Neuronal stem cell (in vitro differentiated cells): ENCODE measurements around the gene ZNF560. TPM values are rescaled to one million over a fixed set of nuclear protein-coding genes. Genes with fewer than 3 reads are reported as not detected.
A peak's percentile ranks its signal among the peaks of the same experiment; 100 is the strongest.
"Not testable (repeated sequence)": the region's sequence is repeated elsewhere in the genome, so short reads cannot be mapped to it uniquely, and the experiment has no call there.

Experiments used
- DNase-seq: peaks from one replicate; pipeline ENCODE4 v3.0.0-alpha.2; 2013; ENCODE audit warnings: low spot score
- H2AFZ ChIP-seq: one replicate; pipeline ENCODE4 v1.6.1; 2013; ENCODE audit warnings: mild to moderate bottlenecking, low read length, inconsistent platforms
- H2AK5ac ChIP-seq: 2 replicates; pipeline ENCODE4 v1.6.1; 2013; ENCODE audit warnings: low read depth, mild to moderate bottlenecking, inconsistent platforms, low read length, moderate library complexity, mixed read lengths
- H2BK120ac ChIP-seq: 2 replicates; pipeline ENCODE4 v1.6.1; 2013; ENCODE audit warnings: low read depth, mild to moderate bottlenecking, inconsistent platforms, low read length, moderate library complexity, mixed read lengths
- H2BK12ac ChIP-seq: one replicate; pipeline ENCODE4 v1.6.1; 2013; ENCODE audit warnings: low read length, inconsistent platforms
- H2BK15ac ChIP-seq: 2 replicates; pipeline ENCODE4 v1.6.1; 2013; ENCODE audit warnings: mild to moderate bottlenecking, low read length, inconsistent platforms, mixed read lengths
- H2BK5ac ChIP-seq: one replicate; pipeline ENCODE4 v1.6.1; 2013; ENCODE audit warnings: inconsistent platforms, mild to moderate bottlenecking, low read length, moderate library complexity
- H3K14ac ChIP-seq: one replicate; pipeline ENCODE4 v1.6.1; 2013; ENCODE audit warnings: low read length, inconsistent platforms
- H3K18ac ChIP-seq: 2 replicates; pipeline ENCODE4 v1.6.1; 2013; ENCODE audit warnings: low read length, inconsistent platforms
- H3K23ac ChIP-seq: 2 replicates; pipeline ENCODE4 v1.6.1; 2013; ENCODE audit warnings: low read depth, mild to moderate bottlenecking, mixed read lengths, low read length, inconsistent platforms; ENCODE audit not compliant: poor library complexity
- H3K27ac ChIP-seq: replicated peaks from 3 replicates; pipeline ENCODE4 v1.5.1; 2013; ENCODE audit warnings: low read length, inconsistent platforms
- H3K27me3 ChIP-seq, 3 experiments: 2 replicates each; pipeline ENCODE4 v1.6.1; 2013; ENCODE audit warnings: low read length in 3 of 3, mild to moderate bottlenecking in 2 of 3, inconsistent platforms in 1 of 3, low read depth in 1 of 3, mixed read lengths in 1 of 3, moderate library complexity in 1 of 3; ENCODE audit not compliant: control insufficient read depth in 3 of 3, insufficient read depth in 3 of 3
- H3K36me3 ChIP-seq, 2 donors: replicated peaks in 1 of 2; 2 replicates each; pipeline ENCODE4 v1.6.1; 2013; ENCODE audit warnings: low read length in 2 of 2; ENCODE audit not compliant: control insufficient read depth in 2 of 2, insufficient read depth in 2 of 2
- H3K4ac ChIP-seq: 2 replicates; pipeline ENCODE4 v1.6.1; 2013; ENCODE audit warnings: inconsistent platforms, mild to moderate bottlenecking, low read length, moderate library complexity
- H3K4me1 ChIP-seq, 2 donors: 1 replicate in 1 of 2; 2 replicates in 1 of 2; pipeline ENCODE4 v1.6.1; 2013; ENCODE audit warnings: low read length in 2 of 2, low read depth in 1 of 2; ENCODE audit not compliant: control insufficient read depth in 2 of 2, insufficient read depth in 1 of 2
- H3K4me2 ChIP-seq: one replicate; pipeline ENCODE4 v1.6.1; 2013; ENCODE audit warnings: mild to moderate bottlenecking, low read length, inconsistent platforms; ENCODE audit not compliant: insufficient read depth, poor library complexity, severe bottlenecking
- H3K4me3 ChIP-seq, 2 donors: 2 replicates each; pipeline ENCODE4 v1.5.1; 2013; ENCODE audit warnings: low read length in 2 of 2, mild to moderate bottlenecking in 2 of 2, inconsistent platforms in 1 of 2, moderate library complexity in 1 of 2
- H3K79me1 ChIP-seq: one replicate; pipeline ENCODE4 v1.6.1; 2013; ENCODE audit warnings: low read depth, mild to moderate bottlenecking, inconsistent platforms, low read length, moderate library complexity
- H3K9ac ChIP-seq: one replicate; pipeline ENCODE4 v1.6.1; 2013; ENCODE audit warnings: mild to moderate bottlenecking, low read depth, low read length, inconsistent platforms; ENCODE audit not compliant: poor library complexity
- H3K9me3 ChIP-seq, 2 donors: replicated peaks in 1 of 2; 2 replicates each; pipeline versions ENCODE3 to v1.6.1; 2013; ENCODE audit warnings: low read length in 2 of 2, mild to moderate bottlenecking in 2 of 2, inconsistent platforms in 1 of 2, low read depth in 1 of 2, mixed read lengths in 1 of 2, moderate library complexity in 1 of 2; ENCODE audit not compliant: control insufficient read depth in 2 of 2, insufficient read depth in 1 of 2
- H4K8ac ChIP-seq: one replicate; pipeline ENCODE4 v1.6.1; 2013; ENCODE audit warnings: low read depth, mild to moderate bottlenecking, inconsistent platforms, low read length, moderate library complexity
- H4K91ac ChIP-seq: one replicate; pipeline ENCODE4 v1.6.1; 2013; ENCODE audit warnings: low read length, low read depth, mild to moderate bottlenecking, inconsistent platforms; ENCODE audit not compliant: poor library complexity
- WGBS, 2 donors: extraction: QIAGEN DNeasy Blood & Tissue Kit; methylation state at CpG; one replicate each; pipeline ENCODE4 v1.1.7; 2013; ENCODE audit warnings: missing lambda C conversion rate in 2 of 2, mixed read lengths in 1 of 2; ENCODE audit not compliant: insufficient read length in 2 of 2, insufficient replicate concordance in 1 of 2; ENCODE audit errors: extremely low coverage in 2 of 2; 5-methylcytosine and 5-hydroxymethylcytosine counted together
- polyA plus RNA-seq, 2 experiments: library from polyadenylated mRNA; stranded (reverse); fragments of 200-250 nt; gene quantifications; one replicate each; pipeline ENCODE4 v1.2.3, GENCODE V29; 2013

The ZNF560 gene
- polyA plus RNA-seq (2013, experiment 1 of 2): 0.06 TPM
- polyA plus RNA-seq (2013, experiment 2 of 2): 0.04 TPM

- no peak within 1 kb of the TSS for H3K27ac ChIP-seq
- no peak within 1 kb of the TSS for H2AK5ac ChIP-seq
- no peak within 1 kb of the TSS for H2BK120ac ChIP-seq
- H3K4me3 ChIP-seq: no peak within 1 kb of the TSS
- H2BK5ac ChIP-seq: no peak within 1 kb of the TSS
- H3K27me3 ChIP-seq: no peaks in the 10 kb centered on the region
- H3K4me1 ChIP-seq: no peaks in the 10 kb centered on the region
- H3K9me3 ChIP-seq: peaks cover 5 to 17% of the 10 kb centered on the region in 2 donors
- H2BK12ac ChIP-seq: no peak within 1 kb of the TSS
- H4K91ac ChIP-seq: no peak within 1 kb of the TSS
- H4K8ac ChIP-seq: no peak within 1 kb of the TSS
- H3K18ac ChIP-seq: no peak within 1 kb of the TSS
- no peak within 1 kb of the TSS for H3K4me2 ChIP-seq
- no peak for DNase-seq
- no peak within 1 kb of the TSS for H2BK15ac ChIP-seq
- no peak within 1 kb of the TSS for H3K9ac ChIP-seq
- H3K23ac ChIP-seq: no peak within 1 kb of the TSS
- H2AFZ ChIP-seq: peak within 1 kb of the TSS; percentile 4
- H3K4ac ChIP-seq: no peak within 1 kb of the TSS
- H3K36me3 ChIP-seq: no peaks in the 10 kb centered on the region
- no peaks in the 10 kb centered on the region for H3K79me1 ChIP-seq
- H3K14ac ChIP-seq: no peak within 1 kb of the TSS
- no CpG with 5 or more reads among the region's 44 CpGs for WGBS, 2 donors
Measured at GRCh38 chr19:9498183-9498902, at the start of gene ZNF560. Gene ZNF560 (minus strand): TSS chr19:9498616. CDS start chr19:9475313, 23,303 bp downstream.

- no CpG with 5 or more reads among the region's 11 CpGs for WGBS, 2 donors
- H2BK120ac ChIP-seq: no peak overlapping the region
- H3K27ac ChIP-seq: no peak overlapping the region
- no peaks in the 10 kb centered on the region for H3K36me3 ChIP-seq
- H3K4me1 ChIP-seq: peaks cover 0 to 3% of the 10 kb centered on the region in 2 donors
- no peak overlapping the region for H2AK5ac ChIP-seq
- no peak overlapping the region for H4K91ac ChIP-seq
- H3K18ac ChIP-seq: no peak overlapping the region
- no peak overlapping the region for H3K4me3 ChIP-seq
- H2BK15ac ChIP-seq: no peak overlapping the region
- peak overlapping the region; percentile 21 for H3K9ac ChIP-seq
- no peaks in the 10 kb centered on the region for H3K79me1 ChIP-seq
- H2BK12ac ChIP-seq: no peak overlapping the region
- H4K8ac ChIP-seq: no peak overlapping the region
- no peak overlapping the region for H3K4ac ChIP-seq
- H3K4me2 ChIP-seq: no peak overlapping the region
- peaks cover 0 to 23% of the 10 kb centered on the region in 2 donors for H3K9me3 ChIP-seq
- H3K27me3 ChIP-seq: no peaks in the 10 kb centered on the region
- H3K14ac ChIP-seq: no peak overlapping the region
- peak overlapping the region; percentile 24 for H2BK5ac ChIP-seq
- DNase-seq: no peak
- no peak overlapping the region for H2AFZ ChIP-seq
- no peak overlapping the region for H3K23ac ChIP-seq
Measured at GRCh38 chr19:9547870-9548269, 49.5 kb upstream of the ZNF560 start.

DNA sequence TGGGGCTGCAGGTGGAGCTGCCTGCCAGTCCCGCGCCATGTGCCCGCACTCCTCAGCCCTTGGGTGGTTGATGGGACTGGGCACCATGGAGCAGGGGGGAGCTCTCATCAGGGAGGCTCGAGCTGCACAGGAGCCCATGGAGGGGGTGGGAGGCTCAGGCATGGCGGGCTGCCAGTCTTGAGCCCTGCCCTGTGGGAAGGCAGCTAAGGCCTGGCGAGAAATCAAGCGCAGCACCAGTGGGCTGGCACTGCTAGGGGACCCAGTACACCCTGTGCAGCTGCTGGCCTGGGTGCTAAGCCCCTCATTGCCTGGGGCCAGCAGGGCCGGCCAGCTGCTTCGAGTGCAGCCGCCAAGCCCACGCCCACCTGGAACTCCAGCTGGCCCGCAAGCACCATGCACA is 42.9 kb upstream of the ZNF560 start:
- H2BK5ac ChIP-seq, H2BK120ac ChIP-seq, H4K91ac ChIP-seq, H3K18ac ChIP-seq, H3K9ac ChIP-seq, H2BK15ac ChIP-seq, H2AK5ac ChIP-seq, H3K4me2 ChIP-seq, H4K8ac ChIP-seq, H2AFZ ChIP-seq, H3K27ac ChIP-seq, H3K27me3 ChIP-seq, H2BK12ac ChIP-seq, H3K4ac ChIP-seq, H3K4me1 ChIP-seq, DNase-seq, H3K23ac ChIP-seq, H3K36me3 ChIP-seq, H3K14ac ChIP-seq, H3K4me3 ChIP-seq, H3K79me1 ChIP-seq: not testable (repeated sequence)
- whole genome bisulfite sequencing, 2 donors: no CpG with 5 or more reads among the region's 12 CpGs
- H3K9me3 ChIP-seq: peaks cover 7 to 15% of the 10 kb centered on the region in 2 donors

DNA sequence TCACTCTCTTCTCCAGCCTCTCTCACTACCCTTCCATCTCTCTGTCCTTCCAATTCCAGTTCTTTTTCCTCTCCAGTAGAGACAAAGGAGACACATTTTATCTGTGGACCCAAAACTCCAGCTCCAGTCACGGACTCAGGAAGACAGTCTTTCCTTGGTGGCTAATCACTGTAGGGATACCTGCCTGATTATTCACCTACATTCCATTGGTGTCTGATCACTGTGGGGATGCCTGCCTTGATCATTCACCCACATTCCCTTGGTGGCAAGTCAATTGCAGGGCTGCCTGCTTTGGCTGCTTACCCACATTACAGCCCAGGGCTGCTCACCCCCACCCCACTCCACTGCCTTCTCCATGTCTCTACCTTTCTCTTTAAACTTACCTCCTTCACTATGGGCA is 41.5 kb upstream of the ZNF560 start:
- H3K4me3 ChIP-seq, H2BK120ac ChIP-seq: not testable (repeated sequence)
- WGBS, 2 donors: no CpG with 5 or more reads among the region's 1 CpG

More for the DNA sequence above, 41.5 kb upstream of the ZNF560 start:
- H3K27me3 ChIP-seq, H2AK5ac ChIP-seq, H3K4ac ChIP-seq, H4K8ac ChIP-seq, H3K23ac ChIP-seq, H3K9ac ChIP-seq, H4K91ac ChIP-seq, H3K4me1 ChIP-seq, H2AFZ ChIP-seq, H2BK15ac ChIP-seq, H3K14ac ChIP-seq, H3K4me2 ChIP-seq, H3K27ac ChIP-seq, H2BK5ac ChIP-seq, H3K79me1 ChIP-seq, H3K18ac ChIP-seq, H2BK12ac ChIP-seq, DNase-seq: not testable (repeated sequence)
- H3K9me3 ChIP-seq: peaks cover 14 to 29% of the 10 kb centered on the region in 2 donors
- peaks cover 14 to 23% of the 10 kb centered on the region in 2 donors for H3K36me3 ChIP-seq
